ENCODE results near the gene KAT7.
"Not testable (repeated sequence)": the region's sequence is repeated elsewhere in the genome, so short reads cannot be mapped to it uniquely, and the experiment has no call there.

Gene KAT7

DNA sequence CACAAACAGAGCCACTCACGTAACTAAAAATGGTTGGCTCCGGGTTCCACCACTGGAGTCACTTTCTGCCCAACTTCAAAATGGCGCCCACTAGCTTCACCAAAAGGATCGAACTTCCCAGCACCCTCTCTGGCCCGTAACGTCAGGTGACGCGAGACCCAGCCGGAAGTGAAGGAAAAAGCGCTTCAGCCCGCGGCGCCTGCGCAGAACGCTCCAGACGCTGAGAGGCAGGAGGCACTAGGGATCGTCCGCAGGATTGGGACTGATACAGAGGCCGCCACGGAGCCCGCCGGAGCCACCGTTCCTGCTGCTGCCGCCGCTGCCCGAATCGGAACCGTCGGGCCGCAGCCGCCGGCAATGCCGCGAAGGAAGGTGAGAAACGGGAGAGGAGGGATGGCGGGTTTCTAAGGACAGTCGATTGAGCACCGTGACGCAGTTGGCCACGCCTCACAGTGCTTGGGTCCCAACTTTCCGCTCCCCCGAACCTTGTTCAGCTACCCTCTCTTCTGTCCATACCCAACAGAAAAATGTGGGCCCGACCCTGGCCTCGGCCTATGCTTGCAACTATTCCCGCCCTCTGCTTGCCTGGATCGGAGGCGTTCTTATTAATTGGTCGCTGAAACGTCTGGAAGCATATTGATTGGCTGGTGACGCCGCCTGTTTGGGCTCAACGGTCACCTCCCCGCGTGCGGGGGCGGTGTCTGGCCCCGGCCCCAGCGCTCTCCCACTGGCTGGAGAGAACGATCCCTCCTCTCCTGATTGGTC, at the start of gene KAT7:
Gene KAT7 (plus strand): TSS at position 204 of the 765 bp plus-strand sequence. CDS start 154 bp downstream, at position 358.
- peak; percentile 99 for DNase-seq (ENCODE audit: extremely low read depth in 1 of 2, low read depth in 1 of 2)

DNA sequence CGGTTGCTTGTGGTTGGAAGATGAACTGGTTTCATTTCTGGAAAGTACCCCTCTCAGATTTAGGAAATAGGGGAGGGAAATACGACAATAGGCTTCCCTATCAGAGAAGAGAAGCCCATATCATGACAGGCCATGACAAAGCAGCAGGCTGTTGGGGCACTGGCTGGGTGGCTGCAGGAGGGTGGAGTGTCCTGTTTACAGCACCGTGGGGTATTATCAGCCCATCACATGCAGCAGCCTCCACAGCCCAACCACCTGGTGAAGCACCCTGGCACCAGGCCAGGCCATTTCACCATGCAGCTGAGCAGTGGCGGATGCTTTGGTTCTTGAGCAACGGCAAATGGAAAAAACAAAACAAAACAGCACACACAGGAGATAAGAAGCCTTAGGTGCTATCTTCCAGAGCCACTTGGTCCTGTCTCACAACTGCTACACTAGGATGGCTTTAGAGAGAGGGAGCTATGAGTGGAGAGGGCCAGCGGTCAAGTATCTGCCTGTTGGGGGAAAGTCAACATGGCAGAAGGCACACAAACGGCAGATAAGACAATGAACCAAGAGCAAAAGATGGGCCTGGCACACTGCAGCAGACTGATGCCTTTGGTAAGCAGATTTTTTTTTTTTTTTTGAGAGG, 48.7 kb upstream of the KAT7 start:
- peak; percentile 59 to 82 for DNase-seq (ENCODE audit: extremely low read depth in 1 of 2, low read depth in 1 of 2)

GRCh38 chr17:49741009-49741691, 47.3 kb upstream of the KAT7 start:
- DNase-seq (ENCODE audit: extremely low read depth in 1 of 2, low read depth in 1 of 2) = no peak

DNA sequence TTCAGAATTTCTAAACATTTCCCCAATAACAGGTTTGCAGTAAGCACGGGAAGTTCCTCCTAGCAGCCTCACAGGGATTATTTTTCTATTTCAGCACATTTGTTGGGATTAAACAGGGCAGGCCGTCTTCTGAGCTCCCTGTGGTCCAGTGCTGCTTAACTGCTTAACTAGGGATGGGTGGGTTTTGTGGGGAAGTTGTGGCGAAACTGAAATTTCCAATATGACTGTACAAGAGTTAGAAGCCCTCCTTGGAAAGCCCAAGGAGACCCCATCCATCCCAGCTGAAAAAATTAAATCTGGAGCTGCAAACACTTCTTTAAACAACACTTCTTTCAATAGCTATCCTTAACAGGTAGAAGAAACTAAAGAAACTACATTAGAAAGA, 46.8 kb upstream of the KAT7 start:
- no peak for DNase-seq (ENCODE audit: extremely low read depth in 1 of 2, low read depth in 1 of 2)

DNA sequence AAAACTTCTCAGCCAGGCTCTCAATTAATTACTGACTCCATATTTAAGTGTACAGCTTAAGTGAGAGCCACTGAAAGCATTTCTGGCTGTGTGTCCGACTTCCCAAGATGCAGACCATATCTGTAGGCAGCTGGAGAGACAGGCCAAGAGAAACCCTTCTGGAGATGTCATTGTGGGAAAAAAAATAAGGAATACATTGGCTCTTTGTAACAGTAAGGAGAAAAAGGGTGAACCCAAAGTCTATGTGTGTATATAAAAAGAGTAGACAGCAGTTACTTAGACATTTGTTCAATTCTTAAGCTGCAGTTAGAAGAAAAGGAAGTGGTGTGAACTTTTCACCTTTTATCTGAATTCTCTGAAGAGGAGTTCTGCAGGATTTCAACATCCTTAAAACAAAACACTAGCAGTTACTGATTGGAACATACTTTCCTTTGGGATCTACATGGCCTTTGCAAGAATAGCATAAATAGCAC, 46.3 kb upstream of the KAT7 start:
- no peak for DNase-seq (ENCODE audit: extremely low read depth in 1 of 2, low read depth in 1 of 2)

DNA sequence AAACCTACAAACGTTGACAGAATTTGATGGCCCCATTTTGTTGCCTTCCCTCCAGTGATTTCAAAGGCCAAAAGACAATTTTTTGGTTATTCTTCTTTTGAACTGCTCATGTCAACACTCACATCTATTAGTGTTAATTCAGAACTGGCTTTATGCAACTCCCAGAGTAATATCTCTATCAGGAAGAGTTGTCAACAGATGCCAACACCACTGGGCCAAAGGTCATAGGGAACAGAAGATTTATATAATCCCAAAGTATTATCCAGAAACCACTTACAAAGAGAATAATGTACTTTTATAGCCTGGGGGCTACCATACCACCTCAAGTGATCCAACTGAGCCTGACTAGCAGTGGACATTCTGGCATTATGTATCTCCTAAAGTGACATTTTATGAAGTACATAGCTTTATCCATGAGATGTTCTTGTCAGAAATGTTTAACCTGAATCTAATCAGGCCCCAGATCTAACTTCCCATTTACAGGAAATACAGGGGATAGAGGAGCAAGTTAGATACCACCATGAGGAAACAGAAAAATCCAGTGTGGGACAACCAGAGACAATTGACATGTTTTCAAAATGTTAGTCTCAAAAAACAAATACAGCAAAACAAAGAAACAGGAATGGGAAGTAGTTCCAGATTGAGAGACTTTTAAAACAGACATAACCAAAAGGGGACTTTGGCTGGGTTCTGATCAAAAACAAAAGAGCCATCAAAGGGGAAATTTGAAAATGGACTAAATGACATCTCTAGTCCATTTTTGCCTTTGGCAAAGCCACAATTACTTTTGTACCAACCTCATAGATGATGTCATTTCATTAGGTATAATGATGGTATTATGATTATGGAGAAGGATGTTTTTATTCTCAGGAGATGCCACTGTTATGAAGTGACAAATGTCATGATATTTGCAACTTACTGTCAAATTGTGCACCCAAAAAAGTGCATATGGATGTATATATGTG, 43.0 kb upstream of the KAT7 start:
- no peak for DNase-seq (ENCODE audit: extremely low read depth in 1 of 2, low read depth in 1 of 2)

- DNase-seq (ENCODE audit: extremely low read depth in 1 of 2, low read depth in 1 of 2) = no peak
Measured at GRCh38 chr17:49746791-49747490, 41.5 kb upstream of the KAT7 start.

- no peak for DNase-seq (ENCODE audit: extremely low read depth in 1 of 2, low read depth in 1 of 2)
Measured at GRCh38 chr17:49747632-49748031, 40.8 kb upstream of the KAT7 start.

DNA sequence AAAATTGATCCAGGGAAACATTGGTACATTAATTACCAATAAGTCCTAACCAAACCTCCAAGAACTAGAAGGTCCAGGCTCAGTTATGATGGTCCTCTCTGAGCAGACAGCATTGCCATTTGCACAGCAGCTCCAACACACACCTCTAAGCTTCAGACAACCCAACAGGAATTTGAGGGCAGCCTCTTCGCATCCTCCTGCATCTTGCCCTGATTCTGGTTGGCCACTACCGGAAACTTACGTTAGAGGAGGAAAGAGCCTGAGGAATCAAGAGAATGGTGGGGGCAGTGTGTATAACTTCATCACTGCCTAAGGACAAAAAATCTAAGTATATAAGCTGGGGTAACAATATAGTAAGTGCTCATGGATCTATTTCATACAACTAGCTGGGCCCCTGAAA, 40.3 kb upstream of the KAT7 start:
- no peak for DNase-seq (ENCODE audit: extremely low read depth in 1 of 2, low read depth in 1 of 2)

- peak; percentile 39 to 52 for DNase-seq (ENCODE audit: extremely low read depth in 1 of 2, low read depth in 1 of 2)
Measured at GRCh38 chr17:49748791-49749190, 39.7 kb upstream of the KAT7 start.

DNA sequence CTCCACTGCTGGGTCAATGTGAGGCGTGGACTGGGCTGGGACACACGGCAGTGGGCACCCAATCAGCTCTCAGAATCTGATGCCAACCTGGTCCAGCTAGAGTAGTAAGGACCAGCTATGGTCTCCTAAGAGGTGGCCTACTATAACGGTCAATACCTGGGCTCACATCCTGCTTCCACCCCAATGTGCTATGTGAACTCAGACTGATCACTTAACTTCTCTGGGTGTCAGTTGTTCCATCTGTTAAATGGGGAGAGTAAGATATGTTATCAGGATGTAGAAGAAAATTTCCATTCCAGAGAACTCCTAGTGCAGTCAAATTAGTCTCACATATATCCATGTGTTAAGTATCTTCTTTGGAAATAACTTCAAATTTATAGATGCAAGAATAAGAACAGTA, 38.8 kb upstream of the KAT7 start:
- no peak for DNase-seq (ENCODE audit: extremely low read depth in 1 of 2, low read depth in 1 of 2)

DNA sequence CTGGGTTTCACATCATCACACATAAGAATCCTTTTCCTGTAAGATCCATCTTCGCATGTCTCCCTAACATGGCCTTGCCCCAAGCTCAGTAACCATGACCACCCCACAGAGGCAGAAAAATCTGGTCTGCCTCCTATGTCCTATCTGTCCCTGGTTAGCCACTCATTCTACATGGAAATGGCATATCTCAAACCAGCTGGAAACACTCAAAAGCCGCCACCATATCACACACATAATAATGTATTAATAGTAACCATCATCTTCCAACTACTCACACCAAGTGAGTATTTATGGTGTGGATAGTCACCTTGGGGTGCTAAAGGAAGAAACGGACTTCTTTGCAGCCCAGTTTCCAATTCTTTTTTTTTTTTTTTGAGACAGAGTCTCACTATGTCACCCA, 36.0 kb upstream of the KAT7 start:
- DNase-seq (ENCODE audit: extremely low read depth in 1 of 2, low read depth in 1 of 2) = no peak

DNA sequence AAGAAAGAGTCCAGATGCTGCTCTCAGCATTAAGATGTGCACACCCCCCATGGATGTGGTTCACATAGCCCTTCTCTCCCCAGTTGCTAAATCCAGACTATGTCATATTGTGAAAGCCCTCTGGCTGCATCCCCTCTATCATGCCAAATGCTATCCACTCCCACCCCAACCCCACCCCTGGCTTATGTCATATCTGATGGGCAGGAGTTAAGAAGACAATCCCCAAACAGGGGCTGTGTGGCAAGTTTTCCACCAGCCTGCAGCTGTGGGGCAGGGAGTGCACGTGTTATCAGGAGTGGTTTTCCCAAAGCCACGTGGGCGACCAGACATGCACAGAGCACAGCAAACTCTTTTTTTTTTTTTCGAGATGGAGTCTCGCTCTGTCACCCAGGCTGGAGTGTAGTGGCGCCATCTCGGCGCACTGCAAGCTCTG, 34.5 kb upstream of the KAT7 start:
- no peak for DNase-seq (ENCODE audit: extremely low read depth in 1 of 2, low read depth in 1 of 2)

DNA sequence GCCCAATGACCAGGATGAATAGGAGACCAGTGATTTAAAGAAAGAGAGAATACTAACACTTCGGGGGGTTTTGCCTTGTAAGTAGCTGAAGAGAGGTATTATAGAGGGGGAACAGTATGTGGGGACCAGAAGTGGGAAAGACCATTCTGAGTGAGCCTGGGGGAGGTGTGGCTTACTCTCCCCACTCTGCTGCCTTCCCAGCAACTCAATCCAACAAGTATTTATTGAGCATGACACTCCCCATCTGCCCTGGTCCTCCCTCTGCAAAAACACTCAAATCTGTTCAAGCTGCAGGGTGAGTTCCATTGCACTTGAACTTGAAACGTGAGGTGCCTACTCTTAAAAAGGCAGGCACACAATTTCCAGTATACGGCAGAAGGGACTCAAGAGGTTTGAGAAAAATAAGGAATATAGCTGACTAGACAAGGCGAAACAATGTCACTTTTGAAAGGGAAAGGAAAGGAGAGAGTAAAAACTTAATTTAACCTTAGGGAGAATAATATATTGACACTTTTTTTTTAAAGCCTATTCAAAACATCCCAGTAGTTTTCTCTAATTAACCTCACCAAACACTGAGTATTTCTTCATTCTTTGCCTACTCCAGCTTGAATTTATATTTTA, 32.7 kb upstream of the KAT7 start:
- DNase-seq (ENCODE audit: extremely low read depth in 1 of 2, low read depth in 1 of 2) = no peak

- DNase-seq (ENCODE audit: extremely low read depth in 1 of 2, low read depth in 1 of 2) = no peak
Measured at GRCh38 chr17:49756323-49757150, 31.9 kb upstream of the KAT7 start.

- no peak for DNase-seq (ENCODE audit: extremely low read depth in 1 of 2, low read depth in 1 of 2)
Measured at GRCh38 chr17:49757151-49757777, 31.2 kb upstream of the KAT7 start.

GRCh38 chr17:49758464-49759010, 29.9 kb upstream of the KAT7 start:
- not testable (repeated sequence) for DNase-seq (ENCODE audit: extremely low read depth in 1 of 2, low read depth in 1 of 2)

- no peak for DNase-seq (ENCODE audit: extremely low read depth in 1 of 2, low read depth in 1 of 2)
Measured at GRCh38 chr17:49759203-49759602, 29.3 kb upstream of the KAT7 start.
